Nephron progenitor cell (in vitro differentiated cells): ENCODE results near the gene KAT8.
A peak's percentile ranks its signal among the peaks of the same experiment; 100 is the strongest.
"Not testable (repeated sequence)": the region's sequence is repeated elsewhere in the genome, so short reads cannot be mapped to it uniquely, and the experiment has no call there.

Experiments
- DNase-seq: peaks from one replicate; pipeline ENCODE4 v3.0.0; 2021
- H3K27ac Mint-ChIP-seq: 2 replicates; pipeline ENCODE4 v1.8.0; 2021; ENCODE audit warnings: mild to moderate bottlenecking, moderate library complexity, mixed read lengths
- H3K27me3 Mint-ChIP-seq: 2 replicates; pipeline ENCODE4 v1.8.0; 2021; ENCODE audit warnings: mild to moderate bottlenecking, low read depth, mixed read lengths; ENCODE audit not compliant: poor library complexity
- H3K36me3 Mint-ChIP-seq: 2 replicates; pipeline ENCODE4 v1.8.0; 2021; ENCODE audit warnings: low read depth, mixed read lengths
- H3K4me1 Mint-ChIP-seq: 2 replicates; pipeline ENCODE4 v1.8.0; 2021; ENCODE audit warnings: mixed read lengths
- H3K4me3 Mint-ChIP-seq: 2 replicates; pipeline ENCODE4 v1.8.0; 2021; ENCODE audit warnings: mild to moderate bottlenecking, moderate library complexity, mixed read lengths
- H3K9me3 Mint-ChIP-seq: 2 replicates; pipeline ENCODE4 v1.8.0; 2021; ENCODE audit warnings: mild to moderate bottlenecking, moderate library complexity, mixed read lengths
- CTCF ChIP-seq: fragments of 200-600 bp; sonication (generic); IDR thresholded peaks from 2 replicates; pipeline ENCODE4 v1.5.0; 2021; ENCODE audit warnings: antibody characterized with exemption

KAT8 gene

GRCh38 chr16:31143694-31144148, 26.3 kb downstream of the KAT8 start:
- Mint-ChIP-seq H3K27me3 (peaks cover 50% of the 10 kb centered on the region), H3K9me3 (no peaks in the 10 kb centered on the region), H3K4me1 (peaks cover 29% of the 10 kb centered on the region), H3K36me3 (no peaks in the 10 kb centered on the region), H3K4me3 (peak overlapping the region; percentile 61), H3K27ac (no peak overlapping the region)
- no peak for DNase-seq
- no peak for TF ChIP-seq CTCF

- DNase-seq, H3K36me3 Mint-ChIP-seq, H3K4me3 Mint-ChIP-seq, H3K9me3 Mint-ChIP-seq, H3K27ac Mint-ChIP-seq: not testable (repeated sequence)
- Mint-ChIP-seq H3K27me3 (peaks cover 56% of the 10 kb centered on the region), H3K4me1 (peaks cover 29% of the 10 kb centered on the region)
Observed at GRCh38 chr16:31144418-31144817, 27.0 kb downstream of the KAT8 start.

- peaks cover 64% of the 10 kb centered on the region for H3K27me3 Mint-ChIP-seq
- H3K4me3 Mint-ChIP-seq = no peak overlapping the region
- DNase-seq = no peak
- no peaks in the 10 kb centered on the region for H3K36me3 Mint-ChIP-seq
- no peaks in the 10 kb centered on the region for H3K9me3 Mint-ChIP-seq
- no peak for TF ChIP-seq CTCF
- peaks cover 22% of the 10 kb centered on the region for H3K4me1 Mint-ChIP-seq
- no peak overlapping the region for H3K27ac Mint-ChIP-seq
Observed at GRCh38 chr16:31145398-31145990, 28.0 kb downstream of the KAT8 start.

GRCh38 chr16:31147574-31147973, 30.1 kb downstream of the KAT8 start:
- DNase-seq = no peak
- no peak for TF ChIP-seq CTCF
- Mint-ChIP-seq H3K27me3 (peaks cover 67% of the 10 kb centered on the region), H3K4me1 (peaks cover 6% of the 10 kb centered on the region), H3K4me3 (peak overlapping the region; percentile 75), H3K27ac (no peak overlapping the region), H3K9me3 (no peaks in the 10 kb centered on the region), H3K36me3 (no peaks in the 10 kb centered on the region)

- Mint-ChIP-seq H3K4me1 (peaks cover 6% of the 10 kb centered on the region), H3K27ac (no peak overlapping the region), H3K9me3 (no peaks in the 10 kb centered on the region), H3K27me3 (peaks cover 67% of the 10 kb centered on the region), H3K36me3 (no peaks in the 10 kb centered on the region), H3K4me3 (no peak overlapping the region)
- DNase-seq = peak; percentile 39
- no peak for TF ChIP-seq CTCF
Observed at GRCh38 chr16:31148281-31148728, 30.8 kb downstream of the KAT8 start.

GRCh38 chr16:31148896-31149295, 31.4 kb downstream of the KAT8 start:
- H3K27me3 Mint-ChIP-seq = peaks cover 65% of the 10 kb centered on the region
- H3K27ac Mint-ChIP-seq = no peak overlapping the region
- H3K4me1 Mint-ChIP-seq = peaks cover under 1% of the 10 kb centered on the region
- H3K36me3 Mint-ChIP-seq = no peaks in the 10 kb centered on the region
- no peak for TF ChIP-seq CTCF
- no peaks in the 10 kb centered on the region for H3K9me3 Mint-ChIP-seq
- H3K4me3 Mint-ChIP-seq = no peak overlapping the region
- DNase-seq = no peak
